Stimulated activated CD4-positive, alpha-beta T cell treated with anti-CD3 and anti-CD28 coated beads, Interleukin-2, amount 100 ng/mL, for 48 hours (primary cell): ENCODE measurements around the gene NKAP.
"Not testable (repeated sequence)": the region's sequence is repeated elsewhere in the genome, so short reads cannot be mapped to it uniquely, and the experiment has no call there.

ENCODE experiments used
- DNase-seq, 2 donors: peaks; one replicate each; pipeline ENCODE4 v3.0.0-alpha.2; 2020

Gene NKAP

DNA sequence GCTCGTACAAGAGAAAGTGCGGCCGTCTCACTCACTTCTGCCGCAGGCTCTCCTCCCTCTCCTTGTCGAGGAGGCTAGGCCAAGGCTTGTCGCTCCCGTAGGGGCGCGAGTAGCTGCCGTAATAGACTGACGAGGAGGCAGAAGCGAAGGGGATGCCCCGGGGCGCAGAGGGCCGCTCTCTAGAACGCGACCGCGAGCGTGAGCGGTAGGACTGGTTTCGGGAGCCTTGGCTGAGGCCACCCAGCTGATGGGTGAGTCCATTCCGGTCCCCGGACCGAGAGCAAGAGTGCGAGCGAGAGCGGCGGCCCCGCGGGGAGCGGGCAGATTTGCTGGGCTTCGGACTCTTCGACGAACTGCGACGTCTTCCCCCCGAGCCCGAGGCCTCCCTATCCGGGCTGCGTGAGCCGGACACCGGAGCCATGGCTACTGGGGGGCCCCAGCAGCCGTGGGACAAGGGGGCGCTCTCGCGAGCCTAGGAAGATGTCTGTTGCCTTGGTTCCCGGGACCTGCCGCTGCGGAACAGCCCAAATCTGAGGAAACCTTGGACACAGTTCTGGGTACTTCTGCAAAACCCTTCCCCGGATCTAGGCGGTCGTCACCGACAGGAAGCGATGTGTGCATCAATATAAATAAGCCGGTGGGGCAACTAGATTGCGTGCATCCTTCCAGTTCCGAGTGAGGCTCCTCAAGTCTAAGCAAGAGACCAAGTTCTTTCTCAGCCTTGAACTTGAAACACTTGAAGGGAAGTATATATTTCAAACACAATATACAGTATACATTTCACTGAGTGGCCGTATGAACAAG, at the start of gene NKAP:
TSS of gene NKAP (minus strand) at position 567 of the 804 bp plus-strand sequence. CDS start at position 421, 146 bp downstream.
- DNase-seq, result peak; percentile 76 to 79

DNA sequence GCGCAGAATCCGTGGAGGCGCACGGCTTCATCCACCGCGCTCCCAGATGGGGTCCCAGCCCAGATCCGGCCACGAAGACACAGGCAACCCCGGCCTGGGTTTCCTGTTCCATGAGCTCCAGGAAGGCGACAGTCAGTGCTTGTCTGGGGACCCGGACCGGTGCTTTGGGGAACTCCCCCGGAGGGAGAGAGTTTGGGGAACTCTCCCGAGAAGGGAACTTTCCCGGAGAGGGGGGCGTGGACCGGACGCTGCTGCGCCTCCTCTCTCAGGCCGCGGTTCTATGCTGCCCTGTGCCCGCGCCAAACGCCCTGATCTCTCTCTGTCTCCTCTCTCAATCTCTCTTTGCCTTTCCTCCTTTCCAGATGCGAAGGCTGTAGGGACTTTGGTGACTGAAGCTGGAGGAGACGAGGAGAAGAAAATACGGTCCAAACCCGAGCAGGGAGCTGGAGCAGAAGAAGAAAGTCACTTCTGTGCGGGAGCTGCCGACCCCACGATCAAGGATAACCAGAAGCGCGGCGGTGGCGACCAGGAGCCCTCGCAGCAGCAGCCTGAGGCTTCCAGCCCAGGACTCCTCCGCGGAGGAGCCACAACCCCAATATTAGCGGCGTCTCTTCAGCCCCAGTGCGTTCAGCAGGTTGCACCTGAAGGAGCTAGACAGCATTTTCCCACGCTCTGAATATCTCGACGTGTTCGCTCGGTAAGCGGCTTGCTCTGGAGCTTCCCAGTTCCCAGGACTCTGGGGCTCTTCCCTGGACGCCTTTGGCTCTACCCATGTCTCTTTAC, 47.6 kb upstream of the NKAP start:
- no peak for DNase-seq

DNA sequence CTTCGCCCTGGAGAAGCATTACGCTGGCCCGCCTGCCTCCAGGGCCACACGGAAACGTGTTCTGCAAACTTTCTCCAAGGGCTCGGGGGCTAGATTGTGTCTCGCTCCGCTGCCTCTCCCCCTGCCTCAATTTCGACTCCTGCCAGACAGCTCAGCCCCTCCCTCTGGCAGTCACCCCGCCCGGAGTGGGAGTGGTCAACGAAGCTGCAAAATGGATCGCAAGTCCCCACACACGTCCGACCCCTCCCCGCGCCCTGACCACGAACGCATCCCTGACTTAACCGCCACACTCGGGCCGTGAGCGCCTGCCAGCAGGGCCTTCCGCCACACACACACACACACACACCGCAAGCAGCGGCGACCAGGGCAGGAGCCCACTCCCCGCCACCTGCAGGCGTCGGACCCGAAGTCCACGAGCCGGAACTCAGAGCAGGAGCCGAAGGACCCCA, 47.0 kb upstream of the NKAP start:
- DNase-seq, result no peak

DNA sequence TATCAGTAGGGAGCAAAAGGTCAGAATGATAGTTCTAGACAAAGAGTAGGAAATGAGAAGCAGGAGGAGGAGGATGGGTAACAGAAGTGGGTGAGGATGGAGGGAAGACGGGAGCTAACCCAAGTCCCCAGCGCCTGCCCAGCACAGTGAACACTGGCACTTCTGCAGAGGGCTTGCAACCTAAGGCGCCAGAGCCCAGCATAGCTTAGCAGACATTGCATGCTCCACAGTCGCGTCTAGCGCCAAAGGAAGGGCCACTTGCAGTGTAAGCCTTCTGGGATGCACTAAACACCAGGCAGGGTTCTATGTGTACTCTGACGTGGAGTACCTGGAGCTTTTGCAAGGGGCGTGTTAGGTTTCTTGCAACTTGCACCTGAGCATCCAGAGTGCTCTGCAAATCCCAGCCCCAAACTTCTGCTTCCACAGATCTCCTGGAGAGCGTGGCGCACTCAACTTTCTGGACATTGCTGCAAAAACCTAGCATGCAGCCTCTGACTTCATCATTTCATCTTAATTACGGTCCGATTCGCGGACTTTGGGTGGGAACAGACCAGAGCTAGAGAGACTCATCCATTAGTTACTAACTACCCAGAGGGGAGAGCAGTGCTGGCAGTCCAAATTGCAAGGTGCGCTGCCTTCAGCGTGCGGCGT, 46.5 kb upstream of the NKAP start:
- no peak for DNase-seq

DNA sequence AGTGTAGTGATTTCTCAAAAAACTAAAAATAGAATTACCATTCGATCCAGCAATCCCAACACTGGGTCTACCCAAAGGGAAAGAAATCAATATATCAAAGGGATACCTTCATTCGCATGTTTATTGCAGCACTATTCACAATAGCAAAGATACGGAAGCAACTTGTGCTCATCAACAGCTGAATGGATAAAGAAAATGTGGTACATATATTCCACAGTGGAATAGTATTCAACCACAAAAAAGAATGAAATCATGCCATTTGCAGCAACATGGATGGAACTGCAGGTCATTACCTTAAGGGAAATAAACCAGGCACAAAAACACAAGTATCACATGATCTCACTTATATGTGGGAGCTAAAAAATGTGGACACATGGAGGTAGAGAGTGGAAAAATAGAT, 42.7 kb upstream of the NKAP start:
- DNase-seq, result no peak

DNA sequence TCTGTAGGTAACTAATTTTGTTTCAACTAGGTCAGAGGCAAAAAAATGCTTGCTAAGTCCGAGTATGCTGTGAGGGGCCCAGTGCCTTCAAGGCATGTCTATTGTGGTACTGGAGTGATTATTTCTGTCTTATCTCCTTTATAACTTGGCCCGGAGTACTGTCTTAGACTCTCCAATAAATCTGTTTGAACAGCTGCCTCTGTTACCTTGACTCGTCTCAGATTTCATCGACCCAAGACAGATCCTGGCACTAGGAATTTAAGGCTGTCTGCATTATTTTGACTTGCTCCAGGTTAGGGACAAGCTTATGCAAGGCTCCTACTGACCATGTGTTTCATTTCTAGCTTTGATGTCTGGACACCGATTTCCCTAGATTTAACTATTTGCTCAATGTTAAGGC, 41.1 kb upstream of the NKAP start:
- DNase-seq, result no peak

DNA sequence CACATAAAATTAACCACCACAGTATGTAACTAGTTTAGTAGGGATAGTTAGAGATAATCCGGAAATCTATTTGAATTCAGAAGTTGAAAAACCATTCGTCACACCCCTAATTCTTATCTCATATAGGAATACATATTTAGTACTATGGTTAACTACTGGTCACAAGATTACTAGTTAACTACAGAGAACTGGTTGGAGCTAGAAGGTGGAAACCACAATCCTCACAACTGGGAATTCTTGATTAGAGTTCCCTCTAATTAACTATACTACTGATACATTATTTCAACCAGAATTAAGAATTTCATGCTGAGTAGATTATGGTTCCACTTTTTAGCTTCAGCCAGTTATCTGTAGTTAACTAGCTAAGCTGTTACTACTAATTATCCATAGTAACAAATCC, 39.9 kb upstream of the NKAP start:
- no peak for DNase-seq

DNA sequence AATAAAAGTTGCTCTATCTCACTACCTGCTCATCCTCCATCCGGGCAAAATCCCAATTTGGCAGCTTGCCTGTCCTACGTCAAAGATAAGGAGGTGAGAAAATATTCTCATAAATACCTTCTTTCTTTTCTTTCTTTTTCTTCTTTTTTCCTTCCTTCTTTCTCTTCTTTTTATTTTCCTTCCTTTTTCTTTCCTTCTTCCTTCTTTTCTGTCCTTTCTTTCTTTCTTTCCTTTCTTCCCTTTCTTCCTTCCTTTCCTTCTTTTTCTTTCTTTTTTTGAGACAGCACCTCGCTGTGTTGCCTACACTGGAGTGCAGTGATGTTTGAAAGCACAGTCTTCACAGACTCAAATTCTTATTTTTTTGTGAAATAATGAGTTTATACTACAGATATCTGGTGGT, 38.6 kb upstream of the NKAP start:
- DNase-seq, result no peak

DNA sequence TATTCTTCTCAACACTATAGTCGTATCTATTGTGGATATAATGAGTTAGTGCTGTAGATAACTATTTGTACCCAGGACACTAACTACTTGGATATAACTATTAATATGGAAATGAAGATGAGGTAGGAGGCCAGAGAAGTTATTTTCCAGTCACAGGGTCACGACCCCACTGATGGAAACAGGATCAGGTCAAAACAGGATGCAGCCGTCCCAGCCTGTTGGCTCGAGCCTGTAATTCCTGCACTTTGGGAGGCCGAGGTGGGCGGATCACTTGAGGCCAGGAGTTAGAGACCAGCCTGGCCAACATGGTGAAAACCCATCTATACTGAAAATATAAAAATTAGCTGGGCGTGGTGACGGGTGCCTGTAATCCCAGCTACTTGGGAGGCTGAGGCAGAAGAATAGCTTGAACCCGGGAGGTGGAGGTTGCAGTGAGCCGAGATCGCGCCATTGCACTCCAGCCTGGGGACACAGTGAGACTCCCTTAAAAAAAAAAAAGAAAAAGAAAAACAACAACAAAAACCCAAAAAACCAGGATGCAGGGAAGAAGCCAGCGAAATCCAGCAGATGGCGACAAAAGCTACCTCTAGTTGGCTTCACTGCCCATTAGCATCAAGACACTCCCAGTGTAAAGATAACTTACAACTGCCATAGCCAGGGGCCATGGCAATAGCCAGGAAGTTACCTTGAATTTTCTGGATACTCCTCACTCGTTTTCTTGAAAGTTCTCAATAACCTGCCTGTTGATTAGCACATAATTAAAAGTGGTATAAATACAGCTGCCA, 37.9 kb upstream of the NKAP start:
- DNase-seq, result no peak

DNA sequence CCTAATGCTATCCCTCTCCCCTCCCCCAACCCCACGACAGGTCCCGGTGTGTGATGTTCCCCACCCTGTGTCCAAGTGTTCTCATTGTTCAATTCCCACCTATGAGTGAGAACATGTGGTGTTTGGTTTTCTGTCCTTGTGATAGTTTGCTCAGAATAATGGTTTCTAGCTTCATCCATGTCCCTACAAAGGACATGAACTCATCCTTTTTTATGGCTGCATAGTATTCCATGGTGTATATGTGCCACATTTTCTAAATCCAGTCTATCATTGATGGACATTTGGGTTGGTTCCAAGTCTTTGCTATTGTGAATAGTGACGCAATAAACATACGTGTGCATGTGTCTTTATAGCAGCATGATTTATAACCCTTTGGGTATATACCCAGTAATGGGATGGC, 33.6 kb upstream of the NKAP start:
- not testable (repeated sequence) for DNase-seq

DNA sequence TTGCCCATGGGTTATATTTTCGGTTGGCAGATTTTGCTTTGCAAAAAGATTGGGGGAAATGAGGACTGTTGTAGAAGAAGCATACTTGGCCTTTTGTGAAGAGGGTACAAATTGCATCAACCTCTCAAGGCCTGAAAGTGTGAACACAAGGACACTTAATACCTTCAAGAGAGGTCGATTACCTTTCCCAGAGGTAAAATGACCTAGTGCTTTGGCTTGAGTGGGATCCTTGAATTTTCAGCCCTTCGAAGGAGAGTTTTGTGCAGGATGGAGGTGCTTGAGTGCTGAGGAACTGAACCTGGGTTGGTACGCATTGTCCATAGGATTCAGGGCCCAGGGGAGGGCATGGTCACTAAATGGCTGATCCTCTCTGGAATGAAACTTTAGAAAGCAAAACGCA, 27.6 kb upstream of the NKAP start:
- no peak for DNase-seq

DNA sequence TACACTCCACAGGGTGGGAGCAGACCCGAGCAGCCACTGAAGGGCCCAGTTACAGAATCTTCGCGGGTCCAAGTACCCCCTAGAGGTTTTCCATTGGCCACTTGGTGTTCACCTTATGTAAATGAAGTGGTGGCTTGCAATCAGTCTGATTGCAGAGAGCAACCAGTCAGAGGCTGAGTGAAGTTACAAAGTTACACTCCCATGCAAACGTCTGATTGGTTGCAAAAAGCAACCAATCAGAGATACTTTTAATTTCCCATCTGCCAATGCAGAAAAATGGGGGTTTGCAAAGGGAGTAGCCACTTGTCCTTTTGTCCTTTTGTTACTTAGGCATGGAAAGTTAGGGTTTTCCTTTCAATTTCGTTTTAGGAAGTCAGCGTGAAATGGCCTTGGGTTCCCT, 27.0 kb upstream of the NKAP start:
- DNase-seq, result no peak

DNA sequence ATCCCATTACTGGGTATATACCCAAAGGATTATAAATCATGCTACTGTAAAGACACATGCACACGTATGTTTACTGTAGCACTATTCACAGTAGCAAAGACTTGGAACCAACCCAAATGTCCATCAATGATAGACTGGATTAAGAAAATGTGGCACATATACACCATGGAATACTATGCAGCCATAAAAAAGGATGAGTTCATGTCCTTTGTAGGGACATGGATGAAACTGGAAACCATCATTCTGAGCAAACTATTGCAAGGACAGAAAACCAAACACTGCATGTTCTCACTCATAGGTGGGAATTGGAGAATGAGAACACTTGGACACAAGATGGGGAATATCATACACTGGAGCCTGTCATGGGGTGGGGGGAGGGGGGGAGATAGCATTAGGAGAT, 23.3 kb upstream of the NKAP start:
- not testable (repeated sequence) for DNase-seq

DNA sequence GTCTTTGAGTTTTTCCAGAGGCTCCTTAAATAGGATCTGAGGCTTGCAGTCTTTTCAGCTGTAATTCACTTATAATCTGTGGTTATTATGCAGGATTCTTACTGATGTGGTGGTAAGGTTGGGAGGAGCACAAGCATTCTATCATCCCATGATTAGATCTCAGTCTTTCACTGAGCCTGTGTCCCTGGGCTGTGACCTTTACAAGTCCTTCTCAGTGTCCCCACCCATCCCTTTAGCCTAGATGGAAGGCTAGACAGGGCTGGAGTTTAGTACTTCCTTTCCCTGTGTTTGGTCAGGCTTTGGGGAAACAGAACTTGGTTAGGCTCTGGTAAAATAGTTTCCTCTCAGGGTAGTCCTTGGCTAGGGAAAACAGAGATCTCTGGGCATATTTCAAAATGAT, 17.1 kb upstream of the NKAP start:
- DNase-seq, result no peak

DNA sequence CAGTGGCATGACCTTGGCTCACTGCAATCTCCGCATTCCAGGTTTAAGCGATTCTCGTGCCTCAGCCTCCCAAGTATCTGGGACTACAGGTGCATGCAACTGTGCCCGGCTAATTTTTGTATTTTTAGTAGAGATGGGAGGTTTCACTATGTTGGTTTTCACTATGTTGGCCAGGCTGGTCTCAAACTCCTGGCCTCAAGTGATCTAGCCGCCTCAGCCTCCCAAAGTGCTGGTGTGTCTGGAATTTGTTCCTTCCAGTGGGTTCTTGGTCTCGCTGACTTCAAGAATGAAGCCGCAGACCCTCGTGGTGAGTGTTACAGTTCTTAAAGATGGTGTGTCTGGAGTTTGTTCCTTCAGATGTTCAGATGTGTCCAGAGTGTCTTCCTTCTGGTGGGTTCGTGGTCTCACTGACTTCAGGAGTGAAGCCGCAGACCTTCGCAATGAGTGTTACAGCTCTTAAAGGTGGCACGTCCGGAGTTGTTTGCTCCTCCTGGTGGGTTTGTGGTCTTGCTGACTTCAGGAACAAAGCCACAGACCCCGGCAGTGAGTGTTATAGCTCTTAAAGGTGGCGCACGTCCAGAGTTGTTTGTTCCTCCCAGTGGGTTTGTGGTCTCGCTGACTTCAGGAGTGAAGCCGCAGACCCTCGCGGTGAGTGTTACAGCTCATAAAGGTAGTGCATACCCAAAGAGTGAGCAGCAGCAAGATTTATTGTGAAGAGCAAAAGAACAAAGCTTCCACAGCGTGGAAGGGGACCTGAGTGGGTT, 12.4 kb upstream of the NKAP start:
- DNase-seq, result peak in 1 of 2 donors; percentile 16

DNA sequence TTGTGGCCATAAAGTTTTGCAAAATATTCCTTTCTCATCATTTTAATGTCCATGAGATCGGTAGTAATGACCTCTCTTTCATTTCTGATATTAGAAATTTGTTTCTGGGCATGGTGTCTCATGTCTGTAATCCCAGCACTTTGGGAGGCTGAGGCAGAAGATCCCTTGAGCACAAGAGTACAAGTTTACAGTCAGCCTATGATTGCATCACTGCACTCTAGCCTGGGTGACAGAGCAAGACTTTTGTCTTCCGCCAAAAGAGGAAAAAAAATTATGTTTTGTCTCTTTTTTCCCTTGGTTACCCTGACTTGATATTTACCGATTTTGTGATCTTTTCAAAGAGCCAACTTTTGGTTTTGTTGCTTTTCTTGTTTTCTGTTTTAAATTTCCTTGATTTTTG, 10.8 kb upstream of the NKAP start:
- no peak for DNase-seq

DNA sequence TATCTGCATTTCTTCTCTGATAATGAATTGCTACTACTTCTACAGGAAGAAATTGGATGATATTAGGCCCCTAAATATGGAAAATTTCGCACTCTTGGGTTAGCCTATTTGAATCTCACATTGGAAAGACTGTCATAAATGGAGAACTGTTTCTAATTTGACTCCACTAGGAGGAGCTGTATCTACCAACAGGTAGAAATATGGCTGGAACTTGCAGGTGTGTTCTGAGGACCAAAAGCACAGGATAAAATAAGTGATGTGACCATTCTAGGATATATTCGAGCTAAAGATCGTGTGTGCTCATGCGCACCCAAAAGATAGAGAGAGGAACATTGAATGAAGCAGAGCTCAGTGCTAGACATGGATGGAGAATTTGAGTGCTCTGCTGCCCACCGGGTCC, 4.8 kb upstream of the NKAP start:
- DNase-seq, result no peak

DNA sequence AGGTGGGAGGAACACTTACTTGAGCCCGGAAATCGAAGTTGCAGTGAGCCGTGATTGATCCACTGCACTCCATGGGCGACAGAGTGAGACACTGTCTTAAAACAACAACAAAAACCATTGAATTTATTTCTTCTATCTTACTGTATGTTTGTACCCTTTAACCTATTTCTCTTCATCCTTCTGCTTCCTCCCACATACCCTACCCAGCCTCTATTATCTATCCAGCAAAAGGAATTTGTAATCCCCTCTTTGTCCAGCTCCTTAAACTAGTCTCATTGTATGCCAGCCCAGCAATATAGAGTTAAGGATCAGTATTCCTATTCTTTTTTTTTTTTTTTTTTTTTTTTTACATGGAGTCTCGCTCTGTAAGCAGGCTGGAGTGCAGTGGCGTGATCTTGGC, 1.9 kb upstream of the NKAP start:
- no peak for DNase-seq

DNA sequence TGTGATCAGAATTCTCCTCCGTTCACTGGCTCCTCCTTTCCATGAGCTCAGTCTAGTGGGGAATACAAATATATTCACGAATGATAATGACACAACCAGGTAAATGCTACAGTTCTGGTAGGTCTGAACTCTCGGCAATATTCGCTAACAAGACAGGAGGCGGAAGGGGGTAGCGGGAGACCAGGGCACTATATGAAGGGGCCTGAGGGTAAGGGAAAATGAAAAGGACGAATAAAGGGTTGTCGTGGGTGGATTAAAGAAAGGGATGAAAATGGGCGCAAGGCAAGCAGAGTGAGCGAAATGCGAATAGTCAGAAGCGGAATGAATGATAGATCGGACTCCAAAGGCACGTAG, 743 bp downstream of the NKAP start:
- DNase-seq, result no peak

DNA sequence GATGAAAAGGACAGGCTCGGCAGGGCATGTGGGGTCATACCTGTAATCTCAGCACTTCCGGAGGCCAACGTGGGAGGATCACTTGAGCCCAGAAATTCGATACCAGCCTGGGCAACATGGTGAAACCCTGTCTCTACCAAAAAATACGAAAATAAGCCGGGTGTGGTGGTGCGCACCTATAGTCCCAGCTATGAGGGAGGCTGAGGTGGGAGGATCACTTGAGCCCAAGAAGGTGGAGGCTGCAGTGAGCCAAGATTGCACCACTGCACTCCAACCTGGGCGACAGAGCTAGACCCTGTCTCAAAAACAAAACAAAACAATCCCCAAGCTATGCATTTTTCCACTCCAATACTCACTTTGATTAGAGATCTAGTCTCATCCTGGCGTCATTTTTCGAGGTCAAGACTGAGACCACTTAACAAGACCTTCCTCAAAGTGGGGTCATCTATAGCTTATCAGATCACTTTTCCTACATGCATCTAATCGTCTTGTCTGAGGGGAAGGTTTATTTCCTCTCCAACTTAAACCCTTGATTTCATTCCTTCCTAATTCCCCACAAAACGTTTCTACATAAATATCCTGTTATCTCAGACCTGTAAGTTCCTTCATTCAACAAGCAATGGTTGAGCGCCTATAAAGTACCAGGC, 1.3 kb downstream of the NKAP start:
- DNase-seq, result no peak

DNA sequence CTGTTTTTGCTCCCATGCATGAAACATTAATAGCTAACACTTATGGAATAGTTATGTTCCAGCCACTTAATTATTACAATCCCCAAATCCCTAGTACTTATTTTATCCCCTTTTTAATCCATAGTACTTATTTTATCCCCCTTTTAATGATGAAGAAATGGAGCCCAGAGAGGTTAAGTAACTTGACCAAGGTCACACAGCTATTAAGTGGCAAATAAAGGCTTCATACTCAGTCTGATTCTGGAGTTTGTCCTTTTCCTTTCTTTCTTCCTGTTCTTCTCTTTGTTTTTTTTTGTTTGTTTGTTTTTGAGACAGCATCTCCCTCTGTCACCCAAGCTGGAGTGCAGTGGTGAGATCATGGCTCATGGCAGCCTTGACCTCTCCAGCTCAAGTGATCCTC, 2.2 kb downstream of the NKAP start:
- no peak for DNase-seq
